GM12875 (cell line): ENCODE results near the gene TMEM121.

Experiments used
- H3K4me3 ChIP-seq: one replicate; pipeline ENCODE4 v1.5.1; 2011; ENCODE audit warnings: low read depth, low read length, control low read depth
- CTCF ChIP-seq: IDR thresholded peaks from 2 replicates; pipeline ENCODE4 v1.5.1; 2011; ENCODE audit warnings: low read depth, mild to moderate bottlenecking, control low read depth, inconsistent platforms, low read length, moderate library complexity, borderline replicate concordance; ENCODE audit not compliant: insufficient read depth

Gene TMEM121

GRCh38 chr14:105487986-105488777 is 38.2 kb upstream of the TMEM121 start:
- H3K4me3 ChIP-seq, result peak overlapping the region; percentile 49
- TF ChIP-seq CTCF, result no peak

GRCh38 chr14:105488781-105489541 is 37.4 kb upstream of the TMEM121 start:
- no peak overlapping the region for H3K4me3 ChIP-seq
- no peak for TF ChIP-seq CTCF

GRCh38 chr14:105489542-105490266 is 36.7 kb upstream of the TMEM121 start:
- TF ChIP-seq CTCF, result peak; percentile 66
- H3K4me3 ChIP-seq, result peak overlapping the region; percentile 78

GRCh38 chr14:105490267-105490571 is 36.2 kb upstream of the TMEM121 start:
- peak overlapping the region; percentile 78 for H3K4me3 ChIP-seq
- no peak for TF ChIP-seq CTCF

- peak within 1 kb of the TSS; percentile 97 for H3K4me3 ChIP-seq
- peak; percentile 93 for TF ChIP-seq CTCF
Observed at GRCh38 chr14:105490572-105491365, 35.6 kb upstream of the TMEM121 start, which contains the start of gene TEDC1. TEDC1 (plus strand) TSS chr14:105491246; CDS start chr14:105491376, 130 bp downstream.

- no peak for TF ChIP-seq CTCF
- peak overlapping the region; percentile 97 for H3K4me3 ChIP-seq
Observed at GRCh38 chr14:105491366-105491973, 34.9 kb upstream of the TMEM121 start.
